AG08396 (cell line): ENCODE measurements around the gene GVQW3.
"Not testable (repeated sequence)": the region's sequence is repeated elsewhere in the genome, so short reads cannot be mapped to it uniquely, and the experiment has no call there.

ENCODE experiments used
- DNase-seq: peaks from one replicate; pipeline ENCODE4 v3.0.0; 2012; ENCODE audit warnings: low spot score, mixed read lengths

Gene GVQW3

DNA sequence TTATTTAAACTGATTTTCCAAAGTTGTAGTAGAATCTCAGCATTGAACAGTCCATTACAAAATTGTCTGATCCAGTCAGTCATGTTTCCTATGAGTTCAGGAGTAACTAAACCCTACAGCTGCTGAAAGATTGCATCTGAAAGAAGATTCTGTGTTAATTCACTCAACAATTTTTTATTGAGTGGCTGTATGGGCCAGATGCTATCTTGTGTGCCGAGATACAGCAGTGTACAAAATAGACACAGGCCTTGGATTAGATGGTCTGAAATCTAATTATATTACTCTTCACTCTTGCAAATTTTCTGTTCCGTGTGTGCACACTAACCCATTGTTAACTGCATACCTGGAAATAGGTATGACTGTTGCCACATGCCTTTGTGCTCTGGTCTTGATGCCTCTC is 7.3 kb downstream of the GVQW3 start:
- DNase-seq, result no peak

DNA sequence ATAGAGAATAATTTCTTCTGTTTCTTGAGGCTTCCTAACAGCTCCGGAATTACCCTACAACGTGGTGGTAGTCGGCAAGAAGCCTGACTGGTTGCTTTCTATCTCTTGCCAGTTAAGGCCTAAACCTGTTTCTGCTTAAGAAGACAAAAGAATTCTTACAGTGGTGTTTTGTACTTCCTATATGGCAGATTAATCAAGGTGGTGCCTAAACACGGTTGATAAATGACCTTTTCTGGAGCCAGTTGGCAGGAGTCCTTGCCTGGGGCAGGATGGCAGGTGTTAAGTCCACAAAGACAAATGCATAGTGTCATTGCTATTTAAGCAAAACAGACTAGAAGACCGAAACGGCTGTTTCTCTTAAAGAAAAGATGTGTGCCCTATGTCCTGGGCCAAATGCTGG is 9.9 kb downstream of the GVQW3 start:
- DNase-seq, result no peak

DNA sequence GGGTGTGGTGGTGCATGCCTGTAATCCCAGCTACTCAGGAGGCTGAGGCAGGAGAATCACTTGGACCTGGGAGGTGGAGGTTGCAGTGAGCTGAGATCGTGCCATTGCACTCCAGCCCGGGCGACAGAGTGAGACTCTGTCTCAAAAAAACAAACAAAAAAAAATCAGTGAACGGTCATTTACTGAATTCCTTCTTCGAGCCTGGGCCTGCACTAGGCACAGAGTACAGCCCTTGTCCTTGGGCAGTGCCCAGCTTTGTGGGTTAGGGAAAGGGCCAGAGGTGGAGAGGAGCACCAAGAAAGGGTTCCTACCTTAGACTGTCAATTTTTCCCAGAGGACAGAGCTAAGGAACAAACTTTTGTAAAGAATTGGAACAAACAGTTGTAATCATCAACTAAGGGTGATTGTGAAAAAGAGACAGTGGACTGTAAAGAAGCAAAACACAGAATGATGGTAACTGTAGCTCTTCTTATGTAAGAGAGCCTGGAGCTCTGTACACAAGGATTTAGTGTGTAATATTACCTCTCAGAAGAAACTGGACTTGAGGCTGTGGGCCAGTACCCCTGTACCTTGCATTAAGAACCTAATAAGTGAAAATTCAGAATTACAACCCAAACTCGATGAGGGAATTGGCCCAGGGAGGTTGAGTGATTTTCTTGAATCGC is 10.8 kb downstream of the GVQW3 start:
- no peak for DNase-seq

DNA sequence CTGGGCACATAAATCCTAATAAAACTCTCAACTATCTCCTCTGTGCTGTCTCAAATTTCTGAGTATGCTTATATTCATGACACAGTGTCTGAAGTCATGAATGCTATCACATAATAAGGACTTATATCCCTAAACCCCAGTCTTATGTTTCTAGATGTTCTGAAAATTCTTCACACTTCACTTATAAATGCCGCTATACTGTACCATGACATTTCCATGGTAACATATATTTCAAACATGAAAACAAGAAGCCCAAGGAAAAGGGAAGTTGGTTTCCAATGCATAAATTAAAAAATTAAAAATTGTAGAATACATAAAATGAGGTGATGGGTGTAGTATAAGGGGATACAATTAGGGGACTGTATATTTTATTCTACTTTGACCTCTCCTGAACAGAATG is 11.7 kb downstream of the GVQW3 start:
- no peak for DNase-seq

DNA sequence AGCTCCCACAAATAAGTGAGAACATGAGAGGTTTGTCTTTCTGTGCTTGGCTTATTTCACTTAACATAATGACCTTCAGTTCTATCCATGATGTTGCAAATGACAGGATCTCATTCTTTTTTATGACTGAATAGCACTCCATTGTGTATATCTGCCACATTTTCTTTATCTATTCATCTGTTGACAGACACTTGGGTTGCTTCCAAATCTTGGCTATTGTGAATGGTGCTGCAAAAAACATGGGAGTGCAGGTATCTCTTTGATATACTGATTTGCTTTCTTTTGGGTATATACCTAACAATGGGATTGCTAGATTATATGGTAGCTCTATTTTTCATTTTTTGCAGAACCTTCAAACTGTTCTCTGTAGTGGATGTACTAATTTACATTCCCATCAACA is 13.3 kb downstream of the GVQW3 start:
- no peak for DNase-seq

DNA sequence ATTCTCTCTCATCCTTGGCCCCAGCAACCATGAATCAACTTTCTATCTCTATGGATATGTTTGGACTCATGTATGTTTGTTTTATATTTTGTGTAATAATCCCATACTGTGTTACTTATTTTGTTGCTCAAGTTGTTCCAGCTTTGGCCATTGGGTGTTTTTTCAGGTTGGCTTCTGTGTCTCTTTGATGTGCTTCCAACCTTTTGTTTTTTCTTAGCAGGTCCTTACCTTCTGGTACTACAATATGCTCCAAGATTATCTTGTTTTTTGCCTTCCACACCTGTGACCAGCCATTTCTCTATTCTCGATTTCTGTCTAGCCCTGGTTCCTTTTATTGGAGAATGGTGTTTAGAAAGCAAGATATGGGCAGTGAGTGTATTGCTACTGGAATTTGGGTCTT is 14.2 kb downstream of the GVQW3 start:
- no peak for DNase-seq

DNA sequence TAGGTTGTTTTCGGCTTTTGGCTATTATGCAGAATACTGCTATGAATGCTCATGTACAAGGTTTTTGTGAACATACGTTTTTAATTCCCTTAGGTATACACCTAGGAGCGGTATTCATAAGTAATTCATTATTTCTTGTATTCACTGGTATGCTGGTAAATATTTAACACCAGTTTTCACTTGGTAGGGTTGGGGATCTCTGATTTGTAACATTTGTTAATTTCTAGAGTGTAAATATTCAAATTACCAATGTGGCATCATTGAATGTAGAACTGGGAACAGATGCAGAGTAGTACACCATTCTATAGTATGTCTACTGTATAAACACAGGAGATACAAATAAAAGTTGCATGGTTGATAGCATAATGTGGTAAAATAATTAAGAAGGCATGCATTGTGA is 16.3 kb downstream of the GVQW3 start:
- no peak for DNase-seq

DNA sequence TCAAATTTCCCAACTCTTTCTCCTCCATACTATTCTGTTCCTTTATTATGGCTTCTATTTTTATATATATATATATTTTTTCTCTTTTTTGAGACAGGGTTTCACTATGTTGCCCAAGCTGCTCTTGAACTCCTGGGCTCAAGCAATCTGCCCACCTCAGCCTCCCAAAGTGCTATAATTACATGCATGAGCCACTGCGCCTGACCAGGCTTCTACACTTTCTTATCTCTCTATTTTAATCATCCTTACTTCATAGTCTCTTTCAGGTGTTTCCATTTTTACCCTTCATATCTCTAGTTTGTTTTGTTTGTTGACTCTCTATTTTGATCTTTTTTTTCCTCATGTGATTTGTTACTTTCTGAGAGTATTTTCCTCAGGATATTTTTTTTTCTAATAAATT is 19.8 kb downstream of the GVQW3 start:
- DNase-seq, result no peak

DNA sequence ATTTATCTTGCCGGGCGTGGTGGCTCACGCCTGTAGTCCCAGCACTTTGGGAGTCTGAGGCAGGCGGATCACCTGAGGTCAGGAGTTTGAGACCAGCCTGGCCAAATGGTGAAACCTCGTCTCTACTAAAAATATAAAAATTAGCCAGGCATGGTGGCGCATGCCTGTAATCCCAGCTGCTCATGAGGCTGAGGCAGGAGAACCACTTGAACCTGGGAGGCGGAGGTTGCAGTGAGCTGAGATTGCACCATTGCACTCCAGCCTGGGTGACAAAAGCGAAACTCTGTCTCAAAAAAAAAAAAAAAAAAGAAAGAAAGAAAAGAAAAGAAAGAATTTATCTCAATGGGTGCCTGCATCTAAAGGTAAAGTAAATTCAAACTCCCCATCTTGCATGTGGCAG is 20.4 kb downstream of the GVQW3 start:
- not testable (repeated sequence) for DNase-seq

DNA sequence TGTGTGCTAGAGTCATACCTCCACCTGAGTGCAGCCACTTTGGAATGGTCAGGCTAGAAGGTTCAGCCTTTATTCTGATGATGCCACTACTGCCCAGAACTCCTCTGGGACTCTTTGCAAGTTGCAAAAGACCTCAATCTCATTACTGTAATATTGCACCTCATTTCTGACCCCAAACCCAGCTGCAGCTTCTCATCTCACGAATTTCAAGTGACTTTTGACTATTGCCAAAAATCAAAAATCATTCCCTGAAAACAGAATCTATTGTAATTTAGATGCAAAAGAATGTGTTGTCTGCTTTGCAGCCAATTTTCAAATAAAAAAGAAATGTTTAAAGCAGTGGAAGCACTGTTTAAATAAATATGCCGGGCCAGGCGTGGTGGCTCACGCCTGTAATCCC is 25.2 kb downstream of the GVQW3 start:
- no peak for DNase-seq

DNA sequence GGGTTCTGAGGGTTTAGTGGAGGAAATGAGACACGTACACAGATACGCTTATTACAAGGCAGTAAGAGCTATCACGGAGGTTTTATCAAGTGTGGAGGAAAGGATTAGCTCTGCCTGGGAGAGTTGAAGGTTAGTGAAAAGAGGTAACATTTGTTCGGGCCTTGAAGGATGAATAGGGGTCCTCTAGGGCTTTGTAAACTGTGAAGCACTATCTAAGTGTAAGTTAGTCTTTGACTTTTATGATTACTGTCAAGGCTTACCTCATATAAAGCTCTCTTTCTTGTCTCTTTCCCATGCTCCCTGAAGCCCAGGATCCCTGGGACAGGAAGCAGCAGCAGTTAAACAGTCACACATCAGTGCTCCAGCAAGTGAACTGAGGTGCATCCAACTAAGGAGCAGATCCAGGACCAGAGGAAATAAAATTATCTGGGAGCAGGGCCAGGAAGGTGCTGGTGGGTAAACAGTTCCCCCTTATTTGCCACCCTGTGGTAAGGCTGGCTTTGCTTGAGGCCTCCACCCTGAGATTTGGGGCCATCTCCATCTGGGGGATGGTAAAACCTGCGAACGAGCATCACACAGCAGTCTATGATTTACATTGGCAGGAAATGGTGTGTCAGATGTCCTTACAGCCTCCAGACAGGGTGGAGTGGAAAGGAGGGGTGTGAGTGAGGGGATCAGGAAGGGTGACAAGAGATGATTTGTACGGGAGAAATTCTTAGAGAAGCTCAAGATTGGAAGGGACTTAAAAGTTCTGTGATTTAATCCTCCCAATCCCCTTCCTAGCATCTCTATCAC is 27.2 kb downstream of the GVQW3 start:
- no peak for DNase-seq

DNA sequence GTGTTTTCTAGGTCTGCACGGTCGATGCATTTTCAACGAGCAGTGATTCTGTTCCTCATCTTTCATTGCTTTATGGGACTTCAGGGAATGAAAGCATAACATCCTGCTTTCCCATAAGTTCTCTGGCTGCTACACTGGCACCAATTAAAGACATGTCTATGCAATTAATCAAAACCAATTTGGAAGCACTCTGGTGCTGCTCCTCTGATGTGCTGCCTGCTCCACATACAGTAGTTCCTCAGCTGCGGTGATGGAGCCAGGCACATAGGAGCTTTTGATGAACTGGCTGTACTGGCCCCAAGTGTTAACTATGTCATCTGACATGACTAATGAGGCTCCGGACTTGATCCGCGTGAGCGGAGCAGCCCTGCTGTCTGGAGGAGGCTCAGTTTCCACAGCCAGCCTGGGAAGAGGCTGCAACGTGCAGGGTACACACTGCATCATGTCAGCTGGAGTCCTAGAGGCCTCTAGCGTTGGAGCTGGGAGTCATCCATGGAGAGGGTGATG is 29.8 kb downstream of the GVQW3 start:
- no peak for DNase-seq

DNA sequence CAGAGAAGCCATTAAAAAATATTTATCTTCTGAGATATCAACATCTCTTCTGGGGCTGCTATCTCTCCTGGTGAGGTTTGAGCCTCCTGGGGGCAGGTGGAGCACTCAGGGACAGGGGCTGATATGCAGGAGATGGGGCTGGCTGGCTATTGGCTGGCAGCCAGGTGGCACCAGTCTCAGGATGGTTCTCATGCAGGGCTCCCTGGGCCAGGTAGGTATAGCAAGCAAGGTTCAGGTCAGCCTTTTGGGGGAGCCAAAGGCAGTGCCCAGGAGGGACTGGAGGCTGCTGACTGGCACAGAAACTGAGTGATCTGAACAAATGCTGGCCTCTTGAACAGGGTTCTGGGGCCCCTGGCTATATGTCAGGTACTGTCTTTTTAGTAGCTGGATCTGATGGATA is 34.0 kb downstream of the GVQW3 start:
- DNase-seq, result no peak

DNA sequence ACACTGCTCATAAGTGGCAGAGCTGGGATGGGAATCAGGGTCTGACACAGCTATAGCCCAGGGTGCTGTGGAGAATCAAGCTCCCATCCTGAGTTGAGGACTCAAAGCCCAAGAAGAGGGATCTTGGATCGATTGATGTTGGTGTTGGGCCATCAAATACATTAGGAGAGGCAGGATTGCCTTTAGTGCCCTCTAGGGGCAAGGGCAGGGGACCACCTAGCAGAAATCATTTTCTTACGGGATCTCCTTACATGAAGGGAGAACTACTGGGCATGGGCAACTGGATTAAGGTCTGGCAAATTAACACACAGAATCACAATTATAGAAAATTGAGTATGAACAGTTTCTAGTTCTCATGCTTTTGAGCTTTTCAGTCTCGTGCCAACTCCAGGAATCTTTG is 38.8 kb downstream of the GVQW3 start:
- no peak for DNase-seq

DNA sequence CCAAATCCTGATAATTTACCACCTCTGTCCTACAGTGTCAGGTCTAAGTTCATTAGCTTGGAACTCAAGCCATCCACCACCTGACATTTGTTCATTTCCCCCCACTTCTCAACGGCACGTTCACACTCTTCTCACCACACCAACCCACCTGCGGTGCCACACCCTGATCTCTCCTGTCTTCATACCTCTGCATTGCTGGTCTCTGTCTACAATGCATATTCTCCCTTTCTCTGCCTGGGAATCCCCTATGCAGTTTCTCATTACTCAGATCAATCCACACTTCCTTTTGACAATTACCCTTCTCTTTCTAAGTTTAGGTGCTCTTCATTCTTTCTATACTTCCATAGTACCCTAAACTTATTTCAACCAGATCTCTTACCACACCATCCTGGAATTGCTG is 43.3 kb downstream of the GVQW3 start:
- DNase-seq, result no peak

DNA sequence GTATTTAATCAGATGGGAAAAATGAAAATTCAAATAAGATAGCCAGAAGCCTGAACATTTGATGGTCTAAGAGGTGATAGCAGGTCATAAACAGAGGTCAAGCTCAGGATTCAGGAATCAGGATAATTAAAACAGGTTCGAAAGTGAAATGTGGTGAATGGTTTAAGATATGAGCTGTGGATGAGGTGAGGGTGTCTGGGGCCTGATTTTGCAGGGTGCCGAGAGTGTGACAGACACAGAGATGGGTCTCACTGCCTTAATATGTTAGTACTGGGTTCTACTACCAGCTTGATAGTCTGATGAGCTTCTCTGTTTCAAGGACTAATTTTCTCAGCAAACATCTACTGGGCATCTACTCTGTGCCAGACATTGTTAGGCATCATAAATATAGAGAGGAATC is 43.8 kb downstream of the GVQW3 start:
- DNase-seq, result no peak

DNA sequence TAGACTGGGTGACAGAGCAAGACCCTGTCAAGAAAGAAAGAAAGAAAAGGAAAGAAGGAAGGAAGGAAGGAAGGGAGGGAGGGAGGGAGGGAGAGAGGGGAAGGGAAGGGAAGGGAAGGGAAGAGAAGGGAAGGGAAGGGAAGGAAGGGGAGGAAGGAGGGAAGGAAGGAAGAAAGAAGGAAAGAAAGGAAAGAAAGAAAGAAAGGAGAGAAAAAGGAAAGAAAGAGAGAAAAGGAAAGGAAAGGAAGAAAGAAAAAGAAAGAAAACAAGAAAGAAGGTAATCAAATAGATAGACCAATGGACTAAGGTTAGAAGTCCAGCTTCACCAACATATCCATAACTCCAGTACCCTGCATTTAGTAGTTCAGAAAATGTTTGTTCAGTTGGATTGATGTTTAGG is 45.5 kb downstream of the GVQW3 start:
- no peak for DNase-seq

DNA sequence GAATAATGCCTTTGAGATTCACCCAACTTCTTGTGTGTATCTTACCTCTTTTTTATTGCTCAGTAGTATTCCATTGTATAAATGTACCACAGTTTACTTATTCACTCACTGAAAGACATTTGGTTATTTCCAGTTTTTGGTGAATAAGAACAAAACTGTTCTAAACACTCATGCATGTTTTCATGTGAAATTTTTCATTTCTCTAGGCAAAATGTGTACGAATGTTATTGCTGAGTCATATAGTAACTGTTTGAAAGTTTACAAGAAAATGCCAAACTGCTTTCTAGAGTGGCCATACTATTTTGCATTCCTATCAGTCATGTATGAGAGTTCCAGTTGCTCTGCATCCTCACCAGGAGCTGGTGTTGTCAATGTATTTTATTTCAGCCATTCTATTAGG is 54.9 kb downstream of the GVQW3 start:
- DNase-seq, result no peak

DNA sequence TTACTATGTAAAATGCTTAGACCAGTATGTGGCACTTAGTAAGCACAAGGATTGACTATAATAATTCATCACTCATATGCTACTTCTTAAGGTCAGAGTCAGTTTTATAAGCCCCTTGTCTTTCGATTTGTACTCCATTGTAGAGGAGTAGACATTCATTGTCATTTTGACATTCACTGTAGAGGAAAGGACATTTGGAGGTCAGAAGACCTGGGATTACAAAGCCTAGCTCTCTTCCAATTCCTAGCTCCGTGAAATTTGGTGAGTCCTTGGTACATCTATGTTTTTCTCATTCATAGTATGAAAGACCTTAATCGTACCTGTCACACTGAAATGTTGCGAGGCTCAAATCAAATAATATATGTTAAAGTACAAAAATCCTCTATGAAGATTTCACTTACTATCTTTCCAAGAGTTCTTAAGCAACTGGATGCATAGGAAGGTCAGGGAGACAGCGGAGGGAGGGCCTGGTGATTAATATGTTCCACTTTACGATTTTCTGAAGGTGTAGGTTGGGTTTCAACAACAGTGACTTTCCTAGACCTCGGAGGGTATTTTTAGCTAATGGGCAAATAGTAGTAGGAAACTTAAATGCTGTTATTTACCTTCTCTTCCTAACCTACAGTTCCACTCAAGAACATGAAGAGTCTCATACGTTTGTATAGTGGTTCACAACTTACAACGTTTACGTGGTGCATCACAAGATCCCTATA is 62.3 kb downstream of the GVQW3 start:
- DNase-seq, result no peak

DNA sequence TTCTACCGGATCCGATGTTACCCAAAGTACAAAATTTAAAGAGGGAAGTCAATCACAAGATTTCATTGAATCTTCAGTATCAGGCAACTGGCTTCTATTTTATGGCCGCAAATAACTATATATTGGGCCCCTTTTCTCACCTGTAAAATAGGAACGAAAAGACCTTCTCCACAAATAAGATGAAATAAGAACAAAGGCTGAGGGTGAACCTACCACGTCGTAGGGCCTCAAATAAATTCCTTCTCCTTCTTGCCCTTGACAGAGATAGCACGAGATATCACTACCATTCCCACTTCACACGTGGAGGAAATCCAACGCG is 62.9 kb downstream of the GVQW3 start:
- no peak for DNase-seq

DNA sequence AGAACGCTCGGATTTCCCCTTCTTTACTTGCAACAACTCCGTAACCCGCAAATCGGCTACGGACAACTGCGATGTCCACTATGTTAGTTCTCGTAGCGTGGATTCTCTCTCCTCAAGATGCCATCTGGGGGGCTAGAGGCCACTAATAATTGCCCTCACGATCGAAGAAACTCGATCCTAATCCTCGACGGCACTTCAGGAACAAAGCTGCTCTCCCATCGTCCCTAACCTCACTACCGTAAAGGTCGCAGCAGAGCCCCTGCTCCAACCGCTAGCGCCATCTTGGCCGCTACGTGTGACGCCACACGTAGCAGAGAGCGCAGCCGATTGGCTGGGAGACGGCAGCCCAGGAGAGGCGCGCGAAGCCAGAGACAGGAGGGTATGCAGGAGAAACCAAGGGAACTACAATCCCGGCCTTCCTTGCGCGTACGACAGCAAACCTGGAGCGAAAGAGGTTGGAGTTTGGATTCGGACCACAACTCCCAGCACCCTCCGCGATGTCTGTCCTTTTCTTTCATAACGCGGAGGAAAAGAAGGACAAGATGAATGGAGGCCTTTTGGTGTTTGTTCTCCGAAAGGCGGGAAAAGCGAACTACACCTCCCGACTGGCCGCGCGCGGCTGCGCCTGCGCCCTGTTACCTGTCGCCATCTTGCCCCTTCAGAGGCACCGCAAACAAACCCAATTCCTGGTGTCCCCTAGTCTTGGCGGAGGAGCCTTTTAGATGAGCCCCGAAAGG is 63.4 kb downstream of the GVQW3 start, which contains the start of gene EMSY:
Gene EMSY, plus strand, starts transcription at position 635 of the 737 bp plus-strand sequence. CDS start 1,921 bp downstream, outside the sequence.
- peak; percentile 95 for DNase-seq
